Natural killer cell (primary cell): ENCODE measurements around the gene GRID1. TPM values are rescaled to one million over a fixed set of nuclear protein-coding genes. Genes with fewer than 3 reads are reported as not detected.

Experiments used
- ATAC-seq, 3 donors: fragments of 150-1000 bp in 2 of 3; fragments of 200-7000 bp in 1 of 3; cut with Tn5 transposase; 1 replicate in 1 of 3; 2 replicates in 2 of 3; pipeline ENCODE4 v1.10.0; 2021; ENCODE audit warnings: mild to moderate bottlenecking in 2 of 3, moderate library complexity in 2 of 3
- DNase-seq, 2 donors: peaks; one replicate each; pipeline versions ENCODE4 v3.0.0 to v3.0.0-alpha.2; 2013 to 2021; ENCODE audit warnings: mixed read lengths in 1 of 2
- H3K27ac ChIP-seq: one replicate; pipeline ENCODE4 v1.5.1; 2013; ENCODE audit warnings: mild to moderate bottlenecking, low read length
- H3K27me3 ChIP-seq: one replicate; pipeline ENCODE4 v1.6.1; 2013; ENCODE audit warnings: low read length; ENCODE audit not compliant: control insufficient read depth, insufficient read depth
- H3K36me3 ChIP-seq: one replicate; pipeline ENCODE4 v1.6.1; 2013; ENCODE audit warnings: low read length; ENCODE audit not compliant: control insufficient read depth, insufficient read depth
- H3K4me1 ChIP-seq: one replicate; pipeline ENCODE4 v1.6.1; 2013; ENCODE audit warnings: low read length; ENCODE audit not compliant: control insufficient read depth, insufficient read depth
- H3K4me3 ChIP-seq: one replicate; pipeline ENCODE4 v1.5.1; 2013; ENCODE audit warnings: low read length
- H3K9me3 ChIP-seq: one replicate; pipeline ENCODE4 v1.6.1; 2013; ENCODE audit warnings: low read length; ENCODE audit not compliant: control insufficient read depth, insufficient read depth
- H3K27ac Mint-ChIP-seq, 2 donors: one replicate each; pipeline ENCODE4 v1.8.0; 2022; ENCODE audit warnings: mild to moderate bottlenecking in 2 of 2, mixed read lengths in 2 of 2, moderate library complexity in 1 of 2
- H3K27me3 Mint-ChIP-seq, 2 donors: one replicate each; pipeline ENCODE4 v1.8.0; 2022; ENCODE audit warnings: low read depth in 2 of 2, mixed read lengths in 2 of 2
- H3K36me3 Mint-ChIP-seq: one replicate; pipeline ENCODE4 v1.8.0; 2022; ENCODE audit warnings: mixed read lengths
- H3K4me1 Mint-ChIP-seq, 2 donors: one replicate each; pipeline ENCODE4 v1.8.0; 2022; ENCODE audit warnings: mixed read lengths in 2 of 2
- H3K4me3 Mint-ChIP-seq: one replicate; pipeline ENCODE4 v1.8.0; 2022; ENCODE audit warnings: mild to moderate bottlenecking, moderate library complexity, mixed read lengths
- H3K9me3 Mint-ChIP-seq, 2 donors: one replicate each; pipeline ENCODE4 v1.8.0; 2022; ENCODE audit warnings: mixed read lengths in 2 of 2
- CTCF ChIP-seq: fragments of 200-600 bp; IDR thresholded peaks from one replicate; pipeline ENCODE4 v1.8.0; 2022; ENCODE audit warnings: antibody characterized with exemption
- WGBS: methylation state at CpG from one replicate; pipeline ENCODE4 v1.1.7; 2013; ENCODE audit warnings: missing lambda C conversion rate; ENCODE audit not compliant: insufficient coverage; 5-methylcytosine and 5-hydroxymethylcytosine counted together
- intact Hi-C: fragments of 100-400 bp; cut with micrococcal nuclease; formaldehyde crosslinking; loops from one replicate; pipeline ENCODE4 v1.14.2; 2022
- total RNA-seq, 4 donors: library from RNA; stranded (reverse); fragments of 120-200 nt in 1 of 4; gene quantifications; one replicate each; pipeline versions ENCODE4 v1.2.3 to v1.2.4, GENCODE V29; 2013 to 2022

GRID1 gene
- total RNA-seq, 3 donors from 2014 or later (not counting 1 experiment from before 2014, with no cell fraction given): not detected

- WGBS: 90% methylated on average over 2 of the region's 3 CpGs
- intact Hi-C loops: no loop called here
Observed at GRCh38 chr10:86300399-86300925, 66.1 kb downstream of the GRID1 start.

GRCh38 chr10:86299562-86299961 lies 67.0 kb downstream of the GRID1 start:
- Mint-ChIP-seq H3K9me3 (no peaks in the 10 kb centered on the region), H3K27me3 (peaks cover 5 to 8% of the 10 kb centered on the region in 2 donors), H3K4me3 (no peak overlapping the region), H3K36me3 (no peaks in the 10 kb centered on the region), H3K4me1 (no peaks in the 10 kb centered on the region), H3K27ac (no peak overlapping the region)
- TF ChIP-seq CTCF: no peak
- no peak for DNase-seq
- H3K27me3 ChIP-seq: no peaks in the 10 kb centered on the region
- no peak overlapping the region for H3K4me3 ChIP-seq
- ATAC-seq: no peak
- H3K4me1 ChIP-seq: no peaks in the 10 kb centered on the region
- no peaks in the 10 kb centered on the region for H3K9me3 ChIP-seq
- WGBS: 86% methylated on average over 3 of the region's 3 CpGs
- intact Hi-C loops: no loop called here
- H3K27ac ChIP-seq: no peak overlapping the region
- H3K36me3 ChIP-seq: no peaks in the 10 kb centered on the region

More at GRCh38 chr10:86300399-86300925, 66.1 kb downstream of the GRID1 start:
- no peak overlapping the region for H3K27ac ChIP-seq
- ATAC-seq: no peak
- no peaks in the 10 kb centered on the region for H3K36me3 ChIP-seq
- no peaks in the 10 kb centered on the region for H3K27me3 ChIP-seq
- no peaks in the 10 kb centered on the region for H3K9me3 ChIP-seq
- no peak for TF ChIP-seq CTCF
- Mint-ChIP-seq H3K9me3 (no peaks in the 10 kb centered on the region), H3K4me1 (no peaks in the 10 kb centered on the region), H3K36me3 (no peaks in the 10 kb centered on the region), H3K4me3 (no peak overlapping the region), H3K27me3 (peaks cover 5 to 6% of the 10 kb centered on the region in 2 donors), H3K27ac (no peak overlapping the region)
- H3K4me3 ChIP-seq: no peak overlapping the region
- no peaks in the 10 kb centered on the region for H3K4me1 ChIP-seq
- no peak for DNase-seq

- H3K27ac ChIP-seq: no peak overlapping the region
- no peaks in the 10 kb centered on the region for H3K4me1 ChIP-seq
- no peak overlapping the region for H3K27ac Mint-ChIP-seq
- no peaks in the 10 kb centered on the region for H3K9me3 ChIP-seq
- H3K9me3 Mint-ChIP-seq: no peaks in the 10 kb centered on the region
- no peaks in the 10 kb centered on the region for H3K36me3 Mint-ChIP-seq
- no peaks in the 10 kb centered on the region for H3K36me3 ChIP-seq
- intact Hi-C loops: no loop called here
- TF ChIP-seq CTCF: no peak
- DNase-seq (no peak), ATAC-seq (no peak)
- no peaks in the 10 kb centered on the region for H3K4me1 Mint-ChIP-seq
- peaks cover 0 to 8% of the 10 kb centered on the region in 2 donors for H3K27me3 Mint-ChIP-seq
- no peaks in the 10 kb centered on the region for H3K27me3 ChIP-seq
- WGBS: 69% methylated on average over 9 of the region's 9 CpGs
- no peak overlapping the region for H3K4me3 Mint-ChIP-seq
- H3K4me3 ChIP-seq: no peak overlapping the region
Observed at GRCh38 chr10:86298501-86299001, 68.0 kb downstream of the GRID1 start.

GRCh38 chr10:86295791-86296190 lies 70.8 kb downstream of the GRID1 start:
- TF ChIP-seq CTCF: no peak
- Mint-ChIP-seq H3K4me3 (no peak overlapping the region), H3K9me3 (no peaks in the 10 kb centered on the region), H3K36me3 (no peaks in the 10 kb centered on the region), H3K4me1 (no peaks in the 10 kb centered on the region), H3K27ac (no peak overlapping the region), H3K27me3 (peaks cover 0 to 3% of the 10 kb centered on the region in 2 donors)
- Histone ChIP-seq H3K27me3 (no peaks in the 10 kb centered on the region), H3K36me3 (no peaks in the 10 kb centered on the region), H3K9me3 (no peaks in the 10 kb centered on the region), H3K4me1 (no peaks in the 10 kb centered on the region), H3K27ac (no peak overlapping the region), H3K4me3 (no peak overlapping the region)
- ATAC-seq: no peak
- WGBS: 71% methylated on average over 3 of the region's 3 CpGs
- no peak for DNase-seq
- intact Hi-C loops: no loop called here
